ENCODE results near the gene SELE.

Gene SELE

DNA sequence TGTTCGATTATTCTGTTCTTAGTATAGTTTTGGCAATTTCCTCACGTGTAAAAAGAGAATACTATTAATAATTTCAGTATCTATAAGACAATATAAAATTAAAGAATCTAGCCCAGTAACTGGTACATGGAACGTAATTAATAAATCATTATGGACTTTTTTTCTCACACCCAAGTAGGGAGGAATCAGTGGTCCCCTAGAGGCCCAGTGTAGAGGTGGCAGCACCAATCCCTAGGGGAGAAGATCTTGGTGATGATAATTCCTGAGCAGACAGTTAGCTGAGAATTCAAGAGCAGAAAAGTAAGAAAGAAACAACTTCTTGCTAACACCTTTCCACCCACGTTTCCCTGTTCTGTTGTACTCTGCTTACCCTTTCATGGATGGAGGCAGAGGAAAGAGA lies 19.7 kb upstream of the SELE start:
- no peak overlapping the region for H3K27ac ChIP-seq (ENCODE audit: low read depth, low read length, severe bottlenecking)
- H3K9me3 ChIP-seq (ENCODE audit: control insufficient read depth, low read length): peaks cover 1% of the 10 kb centered on the region
- no peaks in the 10 kb centered on the region for H3K36me3 ChIP-seq (ENCODE audit: control insufficient read depth, insufficient read depth, low read length)
- H3K4me1 ChIP-seq (ENCODE audit: control insufficient read depth, insufficient read depth, low read length, poor library complexity, severe bottlenecking): no peaks in the 10 kb centered on the region
- H3K4me3 ChIP-seq (ENCODE audit: extremely low read depth, insufficient read depth, low read length, poor library complexity, severe bottlenecking): no peak overlapping the region
- WGBS, 2 experiments (ENCODE audit: insufficient coverage in 2 of 2): 89 to 100% methylated on average over 1 of the region's 4 CpGs

DNA sequence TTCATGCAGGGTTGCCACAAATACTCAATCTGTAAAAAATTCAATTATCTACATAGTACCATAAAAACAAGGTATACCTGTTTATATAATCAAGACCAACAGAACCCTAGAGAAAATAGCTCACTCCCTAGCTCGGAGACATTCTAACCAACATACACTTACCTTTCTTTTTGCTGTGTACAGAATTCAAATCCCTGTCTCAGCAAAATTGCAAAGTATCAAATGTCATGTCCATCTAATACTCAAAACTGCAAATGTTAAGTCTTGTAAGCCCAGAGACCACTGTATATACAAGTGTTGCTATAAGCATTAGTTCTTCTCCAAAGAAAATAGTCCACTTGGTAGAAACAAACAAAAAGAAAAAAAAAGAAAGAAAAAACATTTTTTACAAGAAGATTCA lies 16.2 kb upstream of the SELE start:
- no peak overlapping the region for H3K4me3 ChIP-seq (ENCODE audit: extremely low read depth, insufficient read depth, low read length, poor library complexity, severe bottlenecking)
- WGBS, 2 experiments (ENCODE audit: insufficient coverage in 2 of 2): 88 to 100% methylated on average over 1 of the region's 1 CpG
- no peaks in the 10 kb centered on the region for H3K4me1 ChIP-seq (ENCODE audit: control insufficient read depth, insufficient read depth, low read length, poor library complexity, severe bottlenecking)
- H3K27ac ChIP-seq (ENCODE audit: low read depth, low read length, severe bottlenecking): no peak overlapping the region
- H3K36me3 ChIP-seq (ENCODE audit: control insufficient read depth, insufficient read depth, low read length): no peaks in the 10 kb centered on the region
- H3K9me3 ChIP-seq (ENCODE audit: control insufficient read depth, low read length): no peaks in the 10 kb centered on the region

DNA sequence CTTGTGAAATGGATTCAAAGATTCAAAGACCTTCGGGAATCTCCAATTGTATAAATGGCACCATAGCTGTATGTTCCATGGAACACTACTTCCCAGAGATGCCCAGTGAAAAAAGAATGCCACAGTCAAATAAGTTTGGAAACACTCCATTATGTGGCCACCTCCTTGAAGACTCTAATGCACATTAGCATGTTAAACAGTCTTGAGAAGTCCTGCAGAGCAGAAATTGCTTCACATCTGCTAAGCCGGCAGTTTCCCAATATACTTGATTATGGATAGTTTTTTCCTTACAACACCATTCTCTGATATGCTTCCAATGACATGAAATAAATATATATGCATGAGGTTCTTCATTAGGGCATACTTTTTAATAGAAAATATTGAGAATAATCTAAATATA lies 12.7 kb upstream of the SELE start:
- Histone ChIP-seq H3K36me3 (ENCODE audit: control insufficient read depth, insufficient read depth, low read length) (no peaks in the 10 kb centered on the region), H3K4me1 (ENCODE audit: control insufficient read depth, insufficient read depth, low read length, poor library complexity, severe bottlenecking) (peaks cover 4% of the 10 kb centered on the region), H3K4me3 (ENCODE audit: extremely low read depth, insufficient read depth, low read length, poor library complexity, severe bottlenecking) (no peak overlapping the region), H3K27ac (ENCODE audit: low read depth, low read length, severe bottlenecking) (no peak overlapping the region), H3K9me3 (ENCODE audit: control insufficient read depth, low read length) (no peaks in the 10 kb centered on the region)
- WGBS, 2 experiments (ENCODE audit: insufficient coverage in 2 of 2): no CpG with 5 or more reads among the region's 2 CpGs

GRCh38 chr1:169745015-169745861 lies 11.4 kb upstream of the SELE start:
- Histone ChIP-seq H3K36me3 (ENCODE audit: control insufficient read depth, insufficient read depth, low read length) (no peaks in the 10 kb centered on the region), H3K27ac (ENCODE audit: low read depth, low read length, severe bottlenecking) (peak overlapping the region; percentile 85), H3K9me3 (ENCODE audit: control insufficient read depth, low read length) (no peaks in the 10 kb centered on the region), H3K4me1 (ENCODE audit: control insufficient read depth, insufficient read depth, low read length, poor library complexity, severe bottlenecking) (peaks cover 7% of the 10 kb centered on the region), H3K4me3 (ENCODE audit: extremely low read depth, insufficient read depth, low read length, poor library complexity, severe bottlenecking) (no peak overlapping the region)
- 73 to 88% methylated on average over 2 to 3 of the region's 5 CpGs for WGBS, 2 experiments (ENCODE audit: insufficient coverage in 2 of 2)

DNA sequence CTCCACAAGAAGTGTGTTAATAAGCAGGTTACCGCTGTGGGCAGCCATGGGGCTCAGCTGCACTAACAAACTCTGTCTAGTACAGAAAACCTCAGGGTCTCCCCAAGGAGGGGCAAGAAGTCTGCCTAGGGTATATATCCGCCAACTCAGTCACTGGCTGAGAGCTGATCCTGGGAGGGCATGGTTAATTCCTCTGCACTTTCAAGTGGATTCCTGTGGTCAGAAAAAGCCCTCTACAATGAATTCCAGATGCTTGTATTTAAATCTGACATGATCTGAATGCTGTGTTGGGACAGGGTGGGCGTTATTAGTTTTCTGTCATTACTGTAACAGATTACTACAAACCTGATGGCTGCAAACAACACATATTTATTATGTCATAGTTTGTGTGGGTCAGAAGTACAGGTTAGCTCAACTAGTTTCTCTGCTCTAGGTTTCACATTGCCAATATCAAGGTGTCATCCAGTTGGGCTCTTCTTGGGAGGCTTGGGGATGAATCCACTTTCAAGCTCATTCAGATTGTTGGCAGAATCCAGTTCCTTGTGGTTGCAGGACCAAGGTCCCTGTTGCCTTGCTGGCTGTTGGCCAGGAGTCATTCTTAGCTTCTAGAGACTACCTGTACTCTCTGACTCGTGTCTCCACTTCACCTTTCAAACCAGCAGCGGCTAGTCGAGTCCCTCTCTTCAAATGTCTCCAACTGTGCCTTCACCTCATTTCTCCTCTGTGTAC lies 8.0 kb upstream of the SELE start:
- Histone ChIP-seq H3K9me3 (ENCODE audit: control insufficient read depth, low read length) (no peaks in the 10 kb centered on the region), H3K27ac (ENCODE audit: low read depth, low read length, severe bottlenecking) (no peak overlapping the region)
- 93 to 97% methylated on average over 4 to 5 of the region's 6 CpGs for WGBS, 2 experiments (ENCODE audit: insufficient coverage in 2 of 2)

DNA sequence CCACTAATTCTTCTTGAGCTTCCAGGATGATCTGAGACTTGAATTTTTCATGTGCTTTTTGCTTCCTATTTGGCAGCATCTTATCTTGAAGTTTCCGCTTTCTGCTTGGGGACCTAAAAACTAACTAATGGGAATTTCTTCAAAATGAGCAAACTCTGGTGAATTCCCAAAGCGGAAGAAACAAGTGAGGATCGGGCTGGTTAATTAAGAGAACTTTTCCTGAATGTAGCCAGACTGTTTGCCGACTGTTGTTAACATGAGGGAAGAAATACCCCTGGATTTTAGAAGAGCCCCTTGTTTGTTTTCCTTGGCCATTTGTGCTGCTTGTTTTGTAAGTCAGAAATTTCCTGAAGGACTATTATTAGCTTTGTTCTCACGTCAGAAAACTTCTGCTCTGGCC lies 6.1 kb upstream of the SELE start:
- H3K9me3 ChIP-seq (ENCODE audit: control insufficient read depth, low read length): no peaks in the 10 kb centered on the region
- H3K4me1 ChIP-seq (ENCODE audit: control insufficient read depth, insufficient read depth, low read length, poor library complexity, severe bottlenecking): peaks cover 7% of the 10 kb centered on the region
- 87 to 92% methylated on average over 4 of the region's 5 CpGs for WGBS, 2 experiments (ENCODE audit: insufficient coverage in 2 of 2)
- H3K27ac ChIP-seq (ENCODE audit: low read depth, low read length, severe bottlenecking): peak overlapping the region; percentile 32
- H3K36me3 ChIP-seq (ENCODE audit: control insufficient read depth, insufficient read depth, low read length): no peaks in the 10 kb centered on the region
- H3K4me3 ChIP-seq (ENCODE audit: extremely low read depth, insufficient read depth, low read length, poor library complexity, severe bottlenecking): no peak overlapping the region

More for the DNA sequence above, 8.0 kb upstream of the SELE start:
- Histone ChIP-seq H3K36me3 (ENCODE audit: control insufficient read depth, insufficient read depth, low read length) (no peaks in the 10 kb centered on the region), H3K4me1 (ENCODE audit: control insufficient read depth, insufficient read depth, low read length, poor library complexity, severe bottlenecking) (peaks cover 7% of the 10 kb centered on the region), H3K4me3 (ENCODE audit: extremely low read depth, insufficient read depth, low read length, poor library complexity, severe bottlenecking) (no peak overlapping the region)

DNA sequence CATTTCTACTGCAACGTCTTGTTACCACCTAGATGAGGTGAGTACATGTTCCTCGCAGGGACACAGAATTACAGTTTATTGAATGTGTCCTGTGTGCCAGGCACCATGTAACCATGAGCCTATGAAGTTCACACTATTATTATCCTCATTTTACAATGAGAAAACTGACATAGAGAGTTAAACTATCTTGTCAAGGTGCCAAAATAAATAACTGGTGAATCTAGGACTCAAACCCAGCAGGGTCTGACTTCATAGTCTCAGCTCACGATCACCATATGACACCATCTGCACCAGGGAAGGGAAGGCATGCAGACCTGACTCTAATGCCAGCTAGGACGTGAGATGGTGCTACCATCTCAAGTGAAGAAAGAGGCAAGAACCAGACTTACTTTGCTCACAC lies 2.4 kb downstream of the SELE start:
- WGBS, 2 experiments (ENCODE audit: insufficient coverage in 2 of 2): 80 to 90% methylated on average over 2 to 3 of the region's 4 CpGs
- Histone ChIP-seq H3K36me3 (ENCODE audit: control insufficient read depth, insufficient read depth, low read length) (no peaks in the 10 kb centered on the region), H3K4me1 (ENCODE audit: control insufficient read depth, insufficient read depth, low read length, poor library complexity, severe bottlenecking) (no peaks in the 10 kb centered on the region), H3K27ac (ENCODE audit: low read depth, low read length, severe bottlenecking) (no peak overlapping the region), H3K9me3 (ENCODE audit: control insufficient read depth, low read length) (no peaks in the 10 kb centered on the region), H3K4me3 (ENCODE audit: extremely low read depth, insufficient read depth, low read length, poor library complexity, severe bottlenecking) (no peak overlapping the region)

DNA sequence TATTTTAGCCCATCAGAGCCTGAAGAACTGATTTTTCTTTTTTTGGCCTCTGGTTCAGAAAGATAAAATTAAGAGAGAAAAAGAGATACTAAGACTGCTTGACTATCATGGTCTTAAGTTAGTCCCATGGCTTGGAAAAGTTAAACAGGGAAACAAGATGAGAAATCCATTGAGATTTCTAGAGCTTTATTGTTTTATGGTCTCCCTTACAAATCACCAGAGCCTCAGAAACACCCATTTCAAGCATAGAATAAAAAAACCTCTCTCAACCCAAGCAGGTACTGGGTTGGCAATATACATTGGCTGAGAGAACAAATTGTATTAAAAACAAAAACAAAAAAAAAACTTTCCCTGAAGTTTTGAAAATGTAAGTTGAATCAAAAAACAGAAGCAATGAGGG lies 3.9 kb downstream of the SELE start:
- H3K4me3 ChIP-seq (ENCODE audit: extremely low read depth, insufficient read depth, low read length, poor library complexity, severe bottlenecking): no peak overlapping the region
- no peaks in the 10 kb centered on the region for H3K9me3 ChIP-seq (ENCODE audit: control insufficient read depth, low read length)
- no peaks in the 10 kb centered on the region for H3K4me1 ChIP-seq (ENCODE audit: control insufficient read depth, insufficient read depth, low read length, poor library complexity, severe bottlenecking)
- H3K36me3 ChIP-seq (ENCODE audit: control insufficient read depth, insufficient read depth, low read length): no peaks in the 10 kb centered on the region
- H3K27ac ChIP-seq (ENCODE audit: low read depth, low read length, severe bottlenecking): no peak overlapping the region

DNA sequence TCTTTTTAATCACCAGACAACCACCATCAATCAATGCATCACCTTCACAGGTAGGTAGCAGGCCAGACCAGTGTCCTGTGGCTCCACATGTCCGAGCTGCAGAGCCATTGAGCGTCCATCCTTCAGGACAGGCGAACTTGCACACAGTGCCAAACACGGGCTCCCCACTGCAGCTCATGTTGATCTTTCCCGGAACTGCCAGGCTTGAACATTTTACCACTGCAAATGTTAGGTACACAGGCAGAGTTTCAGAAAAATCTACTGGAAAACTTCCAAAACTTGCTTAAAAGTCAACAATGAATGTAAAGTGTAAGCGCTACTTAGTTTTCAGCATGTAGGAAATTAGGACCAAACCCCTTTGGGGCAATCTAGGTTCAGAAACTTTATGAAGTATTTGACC lies 6.6 kb downstream of the SELE start:
- H3K36me3 ChIP-seq (ENCODE audit: control insufficient read depth, insufficient read depth, low read length): no peaks in the 10 kb centered on the region
- H3K4me3 ChIP-seq (ENCODE audit: extremely low read depth, insufficient read depth, low read length, poor library complexity, severe bottlenecking): no peak overlapping the region
- H3K9me3 ChIP-seq (ENCODE audit: control insufficient read depth, low read length): no peaks in the 10 kb centered on the region
- no peak overlapping the region for H3K27ac ChIP-seq (ENCODE audit: low read depth, low read length, severe bottlenecking)
- 91 to 98% methylated on average over 5 to 6 of the region's 6 CpGs for WGBS, 2 experiments (ENCODE audit: insufficient coverage in 2 of 2)
- H3K4me1 ChIP-seq (ENCODE audit: control insufficient read depth, insufficient read depth, low read length, poor library complexity, severe bottlenecking): peaks cover 8% of the 10 kb centered on the region

DNA sequence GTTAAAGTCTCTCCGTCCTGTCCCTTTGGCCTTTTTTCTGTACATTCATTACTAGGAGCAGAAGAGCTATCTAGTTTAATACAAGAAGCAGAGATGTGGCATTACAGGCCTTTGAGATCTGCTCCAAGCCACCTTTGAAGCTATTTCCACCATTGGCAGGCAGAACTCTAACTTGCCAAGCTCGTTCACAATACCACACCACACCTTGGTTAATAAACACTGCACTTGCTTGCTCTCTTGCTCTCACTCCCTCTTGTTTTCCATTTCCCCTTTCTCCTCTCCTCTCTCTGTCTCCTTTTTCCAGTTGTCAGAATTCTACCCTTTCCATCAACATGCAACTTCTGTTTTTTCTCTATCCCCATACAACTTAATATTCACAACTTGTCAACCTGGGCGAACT lies 7.0 kb downstream of the SELE start:
- peaks cover 12% of the 10 kb centered on the region for H3K4me1 ChIP-seq (ENCODE audit: control insufficient read depth, insufficient read depth, low read length, poor library complexity, severe bottlenecking)
- 64 to 100% methylated on average over 1 of the region's 3 CpGs for WGBS, 2 experiments (ENCODE audit: insufficient coverage in 2 of 2)
- no peak overlapping the region for H3K27ac ChIP-seq (ENCODE audit: low read depth, low read length, severe bottlenecking)
- no peaks in the 10 kb centered on the region for H3K9me3 ChIP-seq (ENCODE audit: control insufficient read depth, low read length)
- no peak overlapping the region for H3K4me3 ChIP-seq (ENCODE audit: extremely low read depth, insufficient read depth, low read length, poor library complexity, severe bottlenecking)
- H3K36me3 ChIP-seq (ENCODE audit: control insufficient read depth, insufficient read depth, low read length): no peaks in the 10 kb centered on the region

GRCh38 chr1:169725930-169726329 lies 7.9 kb downstream of the SELE start:
- 87 to 100% methylated on average over 1 to 2 of the region's 3 CpGs for WGBS, 2 experiments (ENCODE audit: insufficient coverage in 2 of 2)
- H3K9me3 ChIP-seq (ENCODE audit: control insufficient read depth, low read length): no peaks in the 10 kb centered on the region
- H3K4me3 ChIP-seq (ENCODE audit: extremely low read depth, insufficient read depth, low read length, poor library complexity, severe bottlenecking): no peak overlapping the region
- peaks cover 12% of the 10 kb centered on the region for H3K4me1 ChIP-seq (ENCODE audit: control insufficient read depth, insufficient read depth, low read length, poor library complexity, severe bottlenecking)
- no peak overlapping the region for H3K27ac ChIP-seq (ENCODE audit: low read depth, low read length, severe bottlenecking)
- H3K36me3 ChIP-seq (ENCODE audit: control insufficient read depth, insufficient read depth, low read length): no peaks in the 10 kb centered on the region

Data from mesodermal cell (in vitro differentiated cells).